ENCODE data around the gene RPL32. TPM values are rescaled to one million over a fixed set of nuclear protein-coding genes. Genes with fewer than 3 reads are reported as not detected.
"Not testable (repeated sequence)": the region's sequence is repeated elsewhere in the genome, so short reads cannot be mapped to it uniquely, and the experiment has no call there.

The RPL32 gene
- polyA plus RNA-seq, 1 of the 3 experiments (the other 2 are of a cell fraction) = 2,311 TPM

GRCh38 chr3:12793701-12794100 lies 47.7 kb downstream of the RPL32 start:
- Histone ChIP-seq H4K20me1 (ENCODE audit: insufficient read depth) (no peaks in the 10 kb centered on the region), H3K9ac (no peak overlapping the region), H3K4me3 (ENCODE audit: low read depth in 2 of 2, low read length in 1 of 2) (no peak overlapping the region), H3K4me1 (ENCODE audit: control insufficient read depth in 1 of 2, insufficient read depth in 2 of 2, low read depth in 1 of 2, low read length in 1 of 2) (peaks cover 0 to 5% of the 10 kb centered on the region in 2 experiments; a peak in 2 of 4 replicates), H3K27me3 (ENCODE audit: insufficient read depth) (no peaks in the 10 kb centered on the region; the same call in 1 of the 2 replicates), H3F3A (replicated peaks; ENCODE audit: insufficient read depth) (peaks cover 3% of the 10 kb centered on the region), H3K79me2 (ENCODE audit: insufficient read depth) (no peaks in the 10 kb centered on the region), H3K36me3 (replicated peaks in 1 of 2; ENCODE audit: control insufficient read depth in 1 of 2, insufficient read depth in 2 of 2, low read length in 1 of 2) (no peaks in the 10 kb centered on the region), H2AFZ (ENCODE audit: low read depth) (no peak overlapping the region), H3K4me2 (no peak overlapping the region), H3K9me2 (no peaks in the 10 kb centered on the region), H3K27ac (ENCODE audit: low read depth in 2 of 2, low read length in 1 of 2) (no peak overlapping the region), H3K9me3 (no peaks in the 10 kb centered on the region)
- ChIA-PET CTCF (no interaction called here), POLR2A (no interaction called here)
- WGBS (ENCODE audit: low lambda C conversion rate) = 86% methylated on average over 5 of the region's 5 CpGs
- no peak for DNase-seq
- TF ChIP-seq EZH2phosphoT487 (IDR thresholded peaks at IDR 0.05; ENCODE audit: borderline replicate concordance, low read depth) = no peak
- TF ChIP-seq YY1 (IDR thresholded peaks at IDR 0.05; ENCODE audit: low read depth) = no peak
- no peak for TF ChIP-seq FOXJ3 (CRISPR knock-in tag; IDR thresholded peaks at IDR 0.05)

DNA sequence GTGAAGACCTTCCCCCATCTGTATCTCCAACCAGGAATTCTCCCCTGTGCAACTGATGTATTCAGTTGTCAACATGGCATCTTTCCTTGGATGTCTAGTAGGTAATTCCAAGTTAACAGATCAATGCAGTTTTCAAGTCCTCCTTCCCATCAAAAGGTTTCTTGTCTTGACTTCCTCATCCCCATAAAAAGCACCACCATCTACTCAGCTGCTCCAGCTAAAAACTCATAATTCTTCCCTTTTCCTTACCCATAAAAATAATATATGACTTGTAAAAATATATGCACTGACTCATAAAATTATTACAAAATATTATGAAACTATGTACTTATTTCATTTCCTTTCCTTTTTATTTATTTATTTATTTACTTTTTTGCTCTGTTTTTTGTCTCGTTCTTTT lies 49.9 kb downstream of the RPL32 start:
- Histone ChIP-seq H3K36me3 (replicated peaks in 1 of 2; ENCODE audit: control insufficient read depth in 1 of 2, insufficient read depth in 2 of 2, low read length in 1 of 2) (no peaks in the 10 kb centered on the region), H3K4me2 (no peak overlapping the region), H4K20me1 (ENCODE audit: insufficient read depth) (no peaks in the 10 kb centered on the region), H3K4me3 (ENCODE audit: low read depth in 2 of 2, low read length in 1 of 2) (no peak overlapping the region), H3K27me3 (ENCODE audit: insufficient read depth) (no peaks in the 10 kb centered on the region; the same call in 1 of the 2 replicates), H3K9me2 (no peaks in the 10 kb centered on the region), H3K27ac (ENCODE audit: low read depth in 2 of 2, low read length in 1 of 2) (no peak overlapping the region), H3K9me3 (no peaks in the 10 kb centered on the region), H3F3A (replicated peaks; ENCODE audit: insufficient read depth) (no peaks in the 10 kb centered on the region), H3K9ac (no peak overlapping the region), H2AFZ (ENCODE audit: low read depth) (no peak overlapping the region), H3K79me2 (ENCODE audit: insufficient read depth) (no peaks in the 10 kb centered on the region), H3K4me1 (ENCODE audit: control insufficient read depth in 1 of 2, insufficient read depth in 2 of 2, low read depth in 1 of 2, low read length in 1 of 2) (peaks cover 0 to 5% of the 10 kb centered on the region in 2 experiments; a peak in 2 of 4 replicates)
- TF ChIP-seq POLR2AphosphoS5 (IDR thresholded peaks at IDR 0.05; ENCODE audit: low read depth, low read length) (no peak), ELF1 (IDR thresholded peaks at IDR 0.05) (no peak), RAD21 (IDR thresholded peaks at IDR 0.05; ENCODE audit: low read length) (no peak), USF2 (IDR thresholded peaks at IDR 0.05; ENCODE audit: borderline replicate concordance, low read depth, low read length) (no peak), EZH2phosphoT487 (IDR thresholded peaks at IDR 0.05; ENCODE audit: borderline replicate concordance, low read depth) (no peak)
- TF ChIP-seq, protein P1, sequence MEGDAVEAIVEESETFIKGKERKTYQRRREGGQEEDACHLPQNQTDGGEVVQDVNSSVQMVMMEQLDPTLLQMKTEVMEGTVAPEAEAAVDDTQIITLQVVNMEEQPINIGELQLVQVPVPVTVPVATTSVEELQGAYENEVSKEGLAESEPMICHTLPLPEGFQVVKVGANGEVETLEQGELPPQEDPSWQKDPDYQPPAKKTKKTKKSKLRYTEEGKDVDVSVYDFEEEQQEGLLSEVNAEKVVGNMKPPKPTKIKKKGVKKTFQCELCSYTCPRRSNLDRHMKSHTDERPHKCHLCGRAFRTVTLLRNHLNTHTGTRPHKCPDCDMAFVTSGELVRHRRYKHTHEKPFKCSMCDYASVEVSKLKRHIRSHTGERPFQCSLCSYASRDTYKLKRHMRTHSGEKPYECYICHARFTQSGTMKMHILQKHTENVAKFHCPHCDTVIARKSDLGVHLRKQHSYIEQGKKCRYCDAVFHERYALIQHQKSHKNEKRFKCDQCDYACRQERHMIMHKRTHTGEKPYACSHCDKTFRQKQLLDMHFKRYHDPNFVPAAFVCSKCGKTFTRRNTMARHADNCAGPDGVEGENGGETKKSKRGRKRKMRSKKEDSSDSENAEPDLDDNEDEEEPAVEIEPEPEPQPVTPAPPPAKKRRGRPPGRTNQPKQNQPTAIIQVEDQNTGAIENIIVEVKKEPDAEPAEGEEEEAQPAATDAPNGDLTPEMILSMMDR (IDR thresholded peaks at IDR 0.05) = no peak
- TF ChIP-seq, protein P2, sequence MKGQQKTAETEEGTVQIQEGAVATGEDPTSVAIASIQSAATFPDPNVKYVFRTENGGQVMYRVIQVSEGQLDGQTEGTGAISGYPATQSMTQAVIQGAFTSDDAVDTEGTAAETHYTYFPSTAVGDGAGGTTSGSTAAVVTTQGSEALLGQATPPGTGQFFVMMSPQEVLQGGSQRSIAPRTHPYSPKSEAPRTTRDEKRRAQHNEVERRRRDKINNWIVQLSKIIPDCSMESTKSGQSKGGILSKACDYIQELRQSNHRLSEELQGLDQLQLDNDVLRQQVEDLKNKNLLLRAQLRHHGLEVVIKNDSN (IDR thresholded peaks at IDR 0.05; ENCODE audit: borderline replicate concordance, low read depth) = no peak
- DNase-seq = no peak
- 67% methylated on average over 1 of the region's 1 CpG for WGBS (ENCODE audit: low lambda C conversion rate)
- ChIA-PET POLR2A (no interaction called here), CTCF (no interaction called here)

GRCh38 chr3:12787967-12788690 lies 53.2 kb downstream of the RPL32 start:
- POLR2A ChIA-PET = interaction anchor here (1.3 kb wide), 1 partner anchor 42 kb away, joined by 3 read pairs; no protein-coding TSS in a partner anchor
- not testable (repeated sequence) for H3K4me1 ChIP-seq (ENCODE audit: control insufficient read depth in 1 of 2, insufficient read depth in 2 of 2, low read depth in 1 of 2, low read length in 1 of 2); H3K9ac ChIP-seq; H3K4me3 ChIP-seq (ENCODE audit: low read depth in 2 of 2, low read length in 1 of 2); H4K20me1 ChIP-seq (ENCODE audit: insufficient read depth); H3K4me2 ChIP-seq; H3K36me3 ChIP-seq (replicated peaks in 1 of 2; ENCODE audit: control insufficient read depth in 1 of 2, insufficient read depth in 2 of 2, low read length in 1 of 2); H3K27ac ChIP-seq (ENCODE audit: low read depth in 2 of 2, low read length in 1 of 2); H3K9me3 ChIP-seq; H3K79me2 ChIP-seq (ENCODE audit: insufficient read depth); H2AFZ ChIP-seq (ENCODE audit: low read depth); DNase-seq; H3K27me3 ChIP-seq (ENCODE audit: insufficient read depth); H3K9me2 ChIP-seq; H3F3A ChIP-seq (replicated peaks; ENCODE audit: insufficient read depth)
- 72% methylated on average over 20 of the region's 23 CpGs for WGBS (ENCODE audit: low lambda C conversion rate)
- CTCF ChIA-PET = interaction anchor here (0.7 to 1.5 kb wide), 4 partner anchors 9 to 104 kb away, joined by 3 to 6 read pairs (median 3); partner anchors contain the start of gene CAND2

Data from SK-N-SH (cell line).